MM.1S (cell line): ENCODE measurements around the gene STXBP1.

Experiments used
- EZH2phosphoT487 ChIP-seq: fragments of 300-600 bp; sonication (generic); IDR thresholded peaks from 2 replicates; pipeline ENCODE4 v1.6.1; 2018; ENCODE audit warnings: antibody characterized with exemption, low read length
- TF ChIP-seq, protein P1 (sequence below): fragments of 300-600 bp; sonication (generic); IDR thresholded peaks from 2 replicates; pipeline ENCODE4 v1.5.1; 2016; ENCODE audit warnings: antibody characterized with exemption, low read length, mixed read lengths

DNA sequence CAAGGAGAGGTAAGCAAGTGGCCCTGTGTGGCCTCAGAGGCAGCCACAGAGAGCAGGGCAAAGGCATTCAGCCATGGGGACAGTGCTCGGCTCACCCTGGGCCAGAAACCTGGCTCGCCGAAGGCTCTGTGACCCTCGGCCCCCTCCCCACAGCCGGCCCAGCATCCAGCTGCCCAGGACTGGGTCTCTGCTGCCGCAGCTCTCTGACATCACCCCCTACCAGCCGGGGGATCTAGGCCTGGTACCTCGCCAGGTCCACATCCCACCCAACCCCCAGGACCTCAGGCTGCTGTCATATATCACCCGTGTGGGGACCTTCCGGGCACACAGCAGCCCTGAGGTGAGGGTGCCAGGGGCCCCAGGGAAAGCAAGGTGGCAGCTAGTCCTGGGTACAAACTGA is 100.8 kb downstream of the STXBP1 start:
- TF ChIP-seq, protein P1, sequence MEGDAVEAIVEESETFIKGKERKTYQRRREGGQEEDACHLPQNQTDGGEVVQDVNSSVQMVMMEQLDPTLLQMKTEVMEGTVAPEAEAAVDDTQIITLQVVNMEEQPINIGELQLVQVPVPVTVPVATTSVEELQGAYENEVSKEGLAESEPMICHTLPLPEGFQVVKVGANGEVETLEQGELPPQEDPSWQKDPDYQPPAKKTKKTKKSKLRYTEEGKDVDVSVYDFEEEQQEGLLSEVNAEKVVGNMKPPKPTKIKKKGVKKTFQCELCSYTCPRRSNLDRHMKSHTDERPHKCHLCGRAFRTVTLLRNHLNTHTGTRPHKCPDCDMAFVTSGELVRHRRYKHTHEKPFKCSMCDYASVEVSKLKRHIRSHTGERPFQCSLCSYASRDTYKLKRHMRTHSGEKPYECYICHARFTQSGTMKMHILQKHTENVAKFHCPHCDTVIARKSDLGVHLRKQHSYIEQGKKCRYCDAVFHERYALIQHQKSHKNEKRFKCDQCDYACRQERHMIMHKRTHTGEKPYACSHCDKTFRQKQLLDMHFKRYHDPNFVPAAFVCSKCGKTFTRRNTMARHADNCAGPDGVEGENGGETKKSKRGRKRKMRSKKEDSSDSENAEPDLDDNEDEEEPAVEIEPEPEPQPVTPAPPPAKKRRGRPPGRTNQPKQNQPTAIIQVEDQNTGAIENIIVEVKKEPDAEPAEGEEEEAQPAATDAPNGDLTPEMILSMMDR = no peak
- no peak for TF ChIP-seq EZH2phosphoT487
